ENCODE data around the gene RAI14. TPM values are rescaled to one million over a fixed set of nuclear protein-coding genes. Genes with fewer than 3 reads are reported as not detected.

RAI14 gene
- total RNA-seq (2014; rRNA removed; shearing (Covaris generic)): 20.0 and 25.5 TPM in 2 replicates

GRCh38 chr5:34656001-34656699 lies at the start of gene RAI14:
RAI14 (plus strand) TSS chr5:34656328; CDS start chr5:34686920, 30,592 bp downstream.
- in situ Hi-C loops (cut with HindIII; ENCODE audit: low sequenced_read_pairs): no loop called here
- DNase-seq (ENCODE audit: low spot score): peak; percentile 52

- in situ Hi-C loops (cut with HindIII; ENCODE audit: low sequenced_read_pairs): no loop called here
Observed at GRCh38 chr5:34608368-34608767, 47.8 kb upstream of the RAI14 start.

GRCh38 chr5:34608859-34609648 lies 47.1 kb upstream of the RAI14 start:
- peak; percentile 26 for DNase-seq (ENCODE audit: low spot score)

More at GRCh38 chr5:34608368-34608767, 47.8 kb upstream of the RAI14 start:
- no peak for DNase-seq (ENCODE audit: low spot score)

GRCh38 chr5:34609951-34610441 lies 46.1 kb upstream of the RAI14 start:
- in situ Hi-C loops (cut with HindIII; ENCODE audit: low sequenced_read_pairs): no loop called here

More at GRCh38 chr5:34608859-34609648, 47.1 kb upstream of the RAI14 start:
- in situ Hi-C loops (cut with HindIII; ENCODE audit: low sequenced_read_pairs): no loop called here

GRCh38 chr5:34610546-34610945 lies 45.6 kb upstream of the RAI14 start:
- no peak for DNase-seq (ENCODE audit: low spot score)
- in situ Hi-C loops (cut with HindIII; ENCODE audit: low sequenced_read_pairs): no loop called here

More at GRCh38 chr5:34609951-34610441, 46.1 kb upstream of the RAI14 start:
- peak; percentile 80 for DNase-seq (ENCODE audit: low spot score)

GRCh38 chr5:34611464-34612415 lies 44.4 kb upstream of the RAI14 start:
- DNase-seq (ENCODE audit: low spot score): no peak
- in situ Hi-C loops (cut with HindIII; ENCODE audit: low sequenced_read_pairs): no loop called here

- in situ Hi-C loops (cut with HindIII; ENCODE audit: low sequenced_read_pairs): no loop called here
- DNase-seq (ENCODE audit: low spot score): no peak
Observed at GRCh38 chr5:34616651-34617050, 39.5 kb upstream of the RAI14 start.

GRCh38 chr5:34618371-34619065 lies 37.6 kb upstream of the RAI14 start:
- in situ Hi-C loops (cut with HindIII; ENCODE audit: low sequenced_read_pairs): no loop called here
- DNase-seq (ENCODE audit: low spot score): no peak

- peak; percentile 56 for DNase-seq (ENCODE audit: low spot score)
- in situ Hi-C loops (cut with HindIII; ENCODE audit: low sequenced_read_pairs): no loop called here
Observed at GRCh38 chr5:34620185-34620584, 35.9 kb upstream of the RAI14 start.

GRCh38 chr5:34621277-34622097 lies 34.6 kb upstream of the RAI14 start:
- in situ Hi-C loops (cut with HindIII; ENCODE audit: low sequenced_read_pairs): no loop called here
- DNase-seq (ENCODE audit: low spot score): no peak

- no peak for DNase-seq (ENCODE audit: low spot score)
- in situ Hi-C loops (cut with HindIII; ENCODE audit: low sequenced_read_pairs): no loop called here
Observed at GRCh38 chr5:34622098-34622400, 34.1 kb upstream of the RAI14 start.

GRCh38 chr5:34624691-34625090 lies 31.4 kb upstream of the RAI14 start:
- DNase-seq (ENCODE audit: low spot score): peak; percentile 95
- in situ Hi-C loops (cut with HindIII; ENCODE audit: low sequenced_read_pairs): no loop called here

- in situ Hi-C loops (cut with HindIII; ENCODE audit: low sequenced_read_pairs): no loop called here
- peak; percentile 41 for DNase-seq (ENCODE audit: low spot score)
Observed at GRCh38 chr5:34625246-34625645, 30.9 kb upstream of the RAI14 start.

GRCh38 chr5:34626036-34626435 lies 30.1 kb upstream of the RAI14 start:
- in situ Hi-C loops (cut with HindIII; ENCODE audit: low sequenced_read_pairs): no loop called here
- no peak for DNase-seq (ENCODE audit: low spot score)

GRCh38 chr5:34626751-34627150 lies 29.4 kb upstream of the RAI14 start:
- in situ Hi-C loops (cut with HindIII; ENCODE audit: low sequenced_read_pairs): no loop called here
- no peak for DNase-seq (ENCODE audit: low spot score)

- no peak for DNase-seq (ENCODE audit: low spot score)
- in situ Hi-C loops (cut with HindIII; ENCODE audit: low sequenced_read_pairs): no loop called here
Observed at GRCh38 chr5:34627794-34628193, 28.3 kb upstream of the RAI14 start.

- no peak for DNase-seq (ENCODE audit: low spot score)
- in situ Hi-C loops (cut with HindIII; ENCODE audit: low sequenced_read_pairs): no loop called here
Observed at GRCh38 chr5:34628373-34628772, 27.8 kb upstream of the RAI14 start.

GRCh38 chr5:34630596-34630995 lies 25.5 kb upstream of the RAI14 start:
- DNase-seq (ENCODE audit: low spot score): no peak
- in situ Hi-C loops (cut with HindIII; ENCODE audit: low sequenced_read_pairs): no loop called here
